Astrocyte (in vitro differentiated cells and primary cell): ENCODE measurements around the gene EPHB1.

Experiments
- CTCF ChIP-seq: IDR thresholded peaks from 2 replicates; pipeline ENCODE4 v1.5.1; 2011; ENCODE audit warnings: low read depth, mild to moderate bottlenecking, inconsistent platforms, low read length, moderate library complexity; ENCODE audit not compliant: insufficient read depth
- EZH2 ChIP-seq: IDR thresholded peaks from 2 replicates; pipeline ENCODE4 v1.6.1; 2012; ENCODE audit warnings: mild to moderate bottlenecking, low read length, inconsistent platforms; ENCODE audit not compliant: insufficient read depth

DNA sequence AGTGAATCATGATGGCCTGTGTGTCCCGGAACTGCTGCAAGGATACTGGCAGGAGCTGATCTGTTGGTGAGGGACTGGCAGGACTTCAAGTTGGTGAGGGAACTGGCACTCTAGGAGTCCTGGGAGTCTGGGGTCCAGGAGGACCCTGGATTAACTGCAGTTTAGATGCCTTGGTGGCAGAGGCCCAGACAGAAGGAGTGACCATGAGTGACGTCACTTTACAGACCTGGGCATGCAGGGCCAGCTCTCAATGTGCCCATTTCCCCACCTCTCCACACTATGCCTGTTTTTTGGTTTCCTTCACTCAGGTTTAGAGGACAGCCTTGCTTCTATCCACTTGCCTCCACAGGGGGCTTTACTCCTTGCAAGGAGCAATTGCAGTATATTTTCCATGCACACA is 154.1 kb downstream of the EPHB1 start:
- TF ChIP-seq EZH2 (no peak), CTCF (no peak)
